Testis (tissue), 3 donors: ENCODE results near the gene HLA-DOB. TPM values are rescaled to one million over a fixed set of nuclear protein-coding genes. Genes with fewer than 3 reads are reported as not detected.

ENCODE experiments used
- DNase-seq: peaks from one replicate; pipeline ENCODE4 v3.0.0-alpha.2; 2019
- H3K27ac ChIP-seq, 2 donors: fragments of 200-600 bp; sonication (generic); one replicate each; pipeline ENCODE4 v1.5.1; 2019
- H3K27me3 ChIP-seq: fragments of 200-600 bp; sonication (generic); one replicate; pipeline ENCODE4 v1.5.1; 2019
- H3K36me3 ChIP-seq: fragments of 200-600 bp; sonication (generic); one replicate; pipeline ENCODE4 v1.5.1; 2017; ENCODE audit warnings: low read depth; ENCODE audit errors: missing control alignments
- H3K4me1 ChIP-seq: fragments of 200-600 bp; sonication (generic); one replicate; pipeline ENCODE4 v1.5.1; 2019
- H3K4me3 ChIP-seq, 2 donors: fragments of 200-600 bp; sonication (generic); one replicate each; pipeline ENCODE4 v1.5.1; 2017 to 2019
- H3K9me3 ChIP-seq: fragments of 200-600 bp; sonication (generic); one replicate; pipeline ENCODE4 v1.5.1; 2017
- POLR2A ChIP-seq: fragments of 450-650 bp; IDR thresholded peaks from one replicate; pipeline ENCODE4 v1.6.1; 2017; ENCODE audit warnings: antibody characterized with exemption, mild to moderate bottlenecking, moderate library complexity
- WGBS, 2 donors: methylation state at CpG; one replicate each; pipeline ENCODE4 v1.1.5; 2018; 5-methylcytosine and 5-hydroxymethylcytosine counted together
- intact Hi-C: fragments of 100-400 bp; cut with DNase I; formaldehyde crosslinking; loops from one replicate; pipeline ENCODE4 v1.15.1; 2023; ENCODE audit warnings: low total_unique reads
- polyA plus RNA-seq: library from polyadenylated mRNA; stranded (reverse); fragments of 350-450 nt; fragmentation: Illumina TruSeq; extraction: RNeasy Lipid Tissue Mini Kit (QIAGEN cat#74804); gene quantifications from one replicate; pipeline ENCODE4 v1.2.3, GENCODE V29; 2014; ENCODE audit warnings: low read depth, low replicate concordance; ENCODE audit not compliant: insufficient read depth
- total RNA-seq, 2 donors: library from RNA; depleted of rRNA; stranded (reverse); fragments of >200 nt; gene quantifications; one replicate each; pipeline ENCODE4 v1.2.3, GENCODE V29; 2016
- TF ChIP-seq, protein P1 (sequence below), 3 experiments: fragments of 450-650 bp in 2 of 3; fragments of 200-600 bp in 1 of 3; sonication (generic) in 1 of 3; IDR thresholded peaks; one replicate each; pipeline ENCODE4 v1.5.1; 2016 to 2019; ENCODE audit warnings: antibody characterized with exemption in 3 of 3, mild to moderate bottlenecking in 2 of 3, moderate library complexity in 1 of 3

Gene HLA-DOB
- total and polyA plus RNA-seq, 3 donors from 2014 or later = 0.31 to 2.3 (median 1.3) TPM

DNA sequence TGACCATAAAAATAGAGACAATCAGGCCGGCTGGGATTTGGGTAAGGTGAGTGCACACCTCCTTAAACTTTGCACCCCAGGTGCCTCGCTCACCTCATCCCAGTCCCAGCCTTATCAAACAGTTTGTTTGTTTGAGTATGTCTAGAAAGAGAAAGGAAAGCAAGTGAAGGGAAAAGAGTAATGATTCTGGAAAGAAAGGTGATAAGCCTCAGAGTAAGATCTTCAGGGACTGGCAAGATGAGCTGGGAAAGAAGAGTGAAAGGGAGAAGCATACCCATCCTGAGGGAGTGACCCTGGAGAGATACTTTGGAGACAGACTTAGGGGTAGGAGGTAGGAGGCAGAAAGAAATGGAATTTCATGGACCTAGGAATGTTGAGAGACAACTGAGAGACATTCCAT is 20.1 kb upstream of the HLA-DOB start:
- H3K4me3 ChIP-seq = no peak overlapping the region
- peaks cover 8% of the 10 kb centered on the region for H3K4me1 ChIP-seq
- intact Hi-C loops = no loop called here
- H3K9me3 ChIP-seq = no peaks in the 10 kb centered on the region
- no peak overlapping the region for H3K27ac ChIP-seq
- DNase-seq = no peak
- TF ChIP-seq POLR2A = no peak
- TF ChIP-seq, protein P1, sequence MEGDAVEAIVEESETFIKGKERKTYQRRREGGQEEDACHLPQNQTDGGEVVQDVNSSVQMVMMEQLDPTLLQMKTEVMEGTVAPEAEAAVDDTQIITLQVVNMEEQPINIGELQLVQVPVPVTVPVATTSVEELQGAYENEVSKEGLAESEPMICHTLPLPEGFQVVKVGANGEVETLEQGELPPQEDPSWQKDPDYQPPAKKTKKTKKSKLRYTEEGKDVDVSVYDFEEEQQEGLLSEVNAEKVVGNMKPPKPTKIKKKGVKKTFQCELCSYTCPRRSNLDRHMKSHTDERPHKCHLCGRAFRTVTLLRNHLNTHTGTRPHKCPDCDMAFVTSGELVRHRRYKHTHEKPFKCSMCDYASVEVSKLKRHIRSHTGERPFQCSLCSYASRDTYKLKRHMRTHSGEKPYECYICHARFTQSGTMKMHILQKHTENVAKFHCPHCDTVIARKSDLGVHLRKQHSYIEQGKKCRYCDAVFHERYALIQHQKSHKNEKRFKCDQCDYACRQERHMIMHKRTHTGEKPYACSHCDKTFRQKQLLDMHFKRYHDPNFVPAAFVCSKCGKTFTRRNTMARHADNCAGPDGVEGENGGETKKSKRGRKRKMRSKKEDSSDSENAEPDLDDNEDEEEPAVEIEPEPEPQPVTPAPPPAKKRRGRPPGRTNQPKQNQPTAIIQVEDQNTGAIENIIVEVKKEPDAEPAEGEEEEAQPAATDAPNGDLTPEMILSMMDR (IDR thresholded peaks at IDR 0.05) = no peak
- 79 to 91% methylated on average over 2 of the region's 2 CpGs for WGBS, 2 donors
- no peaks in the 10 kb centered on the region for H3K36me3 ChIP-seq
- no peaks in the 10 kb centered on the region for H3K27me3 ChIP-seq

DNA sequence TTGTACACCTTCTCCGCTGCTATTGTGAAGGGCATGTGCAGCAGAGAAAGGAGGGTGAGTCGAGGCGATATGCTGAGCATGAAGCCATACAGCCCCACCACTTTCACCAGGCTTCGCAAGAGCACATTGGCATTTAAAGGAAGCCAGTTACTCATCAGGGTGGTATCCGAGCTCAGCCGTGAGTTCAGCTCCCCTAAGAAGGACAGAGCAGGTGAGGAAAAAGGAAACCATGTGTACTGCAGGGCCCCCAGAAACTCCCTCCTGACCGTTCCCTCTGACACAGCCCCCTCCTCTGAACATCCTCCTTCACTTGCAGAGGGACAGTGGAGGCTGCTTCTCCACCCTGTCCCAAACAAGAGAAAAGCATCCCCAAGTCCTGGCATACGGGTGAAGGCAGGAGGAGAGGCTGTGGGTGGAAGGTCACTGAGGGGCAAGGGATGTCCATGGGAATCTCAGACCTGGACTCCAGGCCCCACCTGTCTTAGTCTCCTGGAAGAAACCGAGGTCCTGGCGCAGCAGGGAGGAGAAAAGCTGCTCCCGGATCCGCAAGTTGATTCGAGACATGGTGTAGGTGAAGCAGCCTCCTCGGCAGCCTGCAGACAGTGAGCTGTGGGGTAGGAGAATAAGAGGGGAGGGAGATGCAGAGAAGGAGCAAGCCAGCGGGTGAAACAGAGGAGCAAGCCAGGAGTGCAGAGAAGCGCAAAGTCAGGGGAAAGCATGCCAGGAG is 18.5 kb upstream of the HLA-DOB start:
- Histone ChIP-seq H3K36me3 (no peaks in the 10 kb centered on the region), H3K4me1 (peaks cover 8% of the 10 kb centered on the region), H3K27me3 (no peaks in the 10 kb centered on the region), H3K27ac (no peak overlapping the region), H3K4me3 (no peak overlapping the region), H3K9me3 (no peaks in the 10 kb centered on the region)
- no peak for DNase-seq
- intact Hi-C loops = no loop called here
- WGBS, 2 donors = 95 to 96% methylated on average over 16 of the region's 16 CpGs
- TF ChIP-seq POLR2A = no peak
- TF ChIP-seq, protein P1 (IDR thresholded peaks at IDR 0.05) = no peak

DNA sequence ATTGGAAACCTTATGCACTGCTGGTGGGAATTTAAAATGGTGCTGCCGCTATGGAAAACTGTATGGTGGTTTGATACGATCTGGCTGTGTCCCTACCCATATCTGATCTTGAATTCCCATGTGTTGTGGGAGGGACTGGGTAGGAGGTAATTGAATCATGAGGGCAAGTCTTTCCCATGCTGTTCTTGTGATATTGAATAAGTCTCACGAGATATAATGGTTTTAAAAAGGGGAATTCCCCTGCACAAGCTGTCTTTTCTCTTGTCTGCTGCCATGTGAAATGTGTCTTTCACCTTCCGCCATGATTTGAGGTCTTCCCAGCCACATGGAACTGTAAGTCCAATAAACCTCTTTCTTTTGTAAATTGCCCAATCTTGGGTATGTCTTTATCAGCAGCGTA is 16.9 kb upstream of the HLA-DOB start:
- DNase-seq = no peak
- peaks cover 4% of the 10 kb centered on the region for H3K4me1 ChIP-seq
- no peaks in the 10 kb centered on the region for H3K36me3 ChIP-seq
- no peak overlapping the region for H3K27ac ChIP-seq
- H3K9me3 ChIP-seq = no peaks in the 10 kb centered on the region
- H3K27me3 ChIP-seq = no peaks in the 10 kb centered on the region
- no peak overlapping the region for H3K4me3 ChIP-seq
- TF ChIP-seq, protein P1 (IDR thresholded peaks at IDR 0.05) = no peak
- TF ChIP-seq POLR2A = no peak
- 85 to 87% methylated on average over 5 of the region's 5 CpGs for WGBS, 2 donors
- intact Hi-C loops = no loop called here

DNA sequence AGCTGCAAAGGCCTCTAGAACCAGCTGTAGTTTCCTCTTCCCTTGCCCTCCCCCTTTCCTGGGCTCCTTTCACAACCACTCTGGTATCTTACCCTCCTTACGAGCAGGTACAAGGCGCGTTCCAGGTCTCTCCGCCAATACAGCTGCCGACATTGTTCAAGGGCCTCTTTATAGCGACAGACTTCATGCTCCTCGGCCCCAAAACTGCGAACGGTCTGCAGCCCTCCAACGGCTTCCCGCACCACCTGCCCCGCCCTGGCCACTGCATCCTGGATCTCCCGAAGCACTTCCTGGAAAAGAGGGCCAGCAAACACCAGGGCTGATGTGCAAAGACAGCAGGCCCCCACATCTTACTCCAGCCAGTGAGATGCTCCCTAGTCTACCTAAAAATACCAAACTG is 15.7 kb upstream of the HLA-DOB start:
- H3K9me3 ChIP-seq = no peaks in the 10 kb centered on the region
- H3K27ac ChIP-seq = no peak overlapping the region
- no peak for DNase-seq
- intact Hi-C loops = no loop called here
- TF ChIP-seq, protein P1 (IDR thresholded peaks at IDR 0.05) = no peak
- no peak for TF ChIP-seq POLR2A
- H3K36me3 ChIP-seq = no peaks in the 10 kb centered on the region
- H3K27me3 ChIP-seq = no peaks in the 10 kb centered on the region
- H3K4me1 ChIP-seq = peaks cover under 1% of the 10 kb centered on the region
- H3K4me3 ChIP-seq = no peak overlapping the region
- WGBS, 2 donors = 85 to 90% methylated on average over 12 to 13 of the region's 13 CpGs

- intact Hi-C loops = no loop called here
- no peaks in the 10 kb centered on the region for H3K9me3 ChIP-seq
- 74 to 93% methylated on average over 5 of the region's 5 CpGs for WGBS, 2 donors
Measured at GRCh38 chr6:32830936-32831335, 14.1 kb upstream of the HLA-DOB start.

More at GRCh38 chr6:32830936-32831335, 14.1 kb upstream of the HLA-DOB start:
- no peaks in the 10 kb centered on the region for H3K27me3 ChIP-seq
- no peak for DNase-seq
- no peaks in the 10 kb centered on the region for H3K4me1 ChIP-seq
- no peak overlapping the region for H3K27ac ChIP-seq
- no peak overlapping the region for H3K4me3 ChIP-seq
- H3K36me3 ChIP-seq = no peaks in the 10 kb centered on the region
- TF ChIP-seq POLR2A = no peak
- TF ChIP-seq, protein P1 (IDR thresholded peaks at IDR 0.05) = no peak
